GM21619 (cell line): ENCODE data around the gene DCHS1.

Source experiments
- ATAC-seq: cut with Tn5 transposase; IDR thresholded peaks from one replicate; pipeline ENCODE4 v1.9.1; 2021; ENCODE audit not compliant: unreplicated experiment

DCHS1 gene

DNA sequence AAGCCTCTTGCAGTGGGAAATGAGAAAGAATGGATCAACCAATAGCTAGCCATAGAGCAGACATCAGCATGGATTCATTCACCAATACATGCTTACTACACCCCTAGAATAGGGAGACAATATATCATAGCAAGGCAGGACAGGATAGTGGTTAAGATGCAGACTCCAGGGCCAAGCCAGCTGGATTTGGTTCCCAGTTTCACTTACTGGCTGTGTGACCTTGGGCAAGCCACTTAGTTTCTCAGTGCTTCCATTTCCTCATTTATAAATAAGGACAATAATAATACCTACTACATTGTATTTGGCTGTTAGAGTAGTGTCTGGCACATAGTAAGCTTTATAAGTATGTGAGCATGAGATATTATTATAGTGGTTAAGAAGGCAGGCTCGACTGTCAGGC lies 7.1 kb downstream of the DCHS1 start:
- ATAC-seq: no peak

DNA sequence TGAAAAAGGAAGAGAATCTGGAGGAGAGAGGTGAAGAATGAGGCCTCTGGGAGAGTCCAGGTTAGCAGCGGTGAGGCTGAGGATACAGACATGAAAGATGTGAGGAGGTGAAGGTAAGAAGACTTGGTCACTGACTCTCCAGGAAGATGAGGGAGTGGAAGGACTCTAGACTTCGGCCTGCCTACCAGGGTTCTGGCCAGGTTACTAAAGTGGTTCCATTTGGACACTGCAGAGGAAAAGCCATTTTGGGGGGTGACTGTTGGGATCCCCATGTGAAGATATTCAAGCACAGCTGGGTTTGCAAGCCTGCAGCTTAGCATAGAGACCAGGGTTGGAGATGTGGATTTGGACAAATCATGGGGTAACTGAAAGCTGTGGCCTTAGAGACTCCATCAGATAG lies 7.8 kb downstream of the DCHS1 start:
- ATAC-seq: no peak

DNA sequence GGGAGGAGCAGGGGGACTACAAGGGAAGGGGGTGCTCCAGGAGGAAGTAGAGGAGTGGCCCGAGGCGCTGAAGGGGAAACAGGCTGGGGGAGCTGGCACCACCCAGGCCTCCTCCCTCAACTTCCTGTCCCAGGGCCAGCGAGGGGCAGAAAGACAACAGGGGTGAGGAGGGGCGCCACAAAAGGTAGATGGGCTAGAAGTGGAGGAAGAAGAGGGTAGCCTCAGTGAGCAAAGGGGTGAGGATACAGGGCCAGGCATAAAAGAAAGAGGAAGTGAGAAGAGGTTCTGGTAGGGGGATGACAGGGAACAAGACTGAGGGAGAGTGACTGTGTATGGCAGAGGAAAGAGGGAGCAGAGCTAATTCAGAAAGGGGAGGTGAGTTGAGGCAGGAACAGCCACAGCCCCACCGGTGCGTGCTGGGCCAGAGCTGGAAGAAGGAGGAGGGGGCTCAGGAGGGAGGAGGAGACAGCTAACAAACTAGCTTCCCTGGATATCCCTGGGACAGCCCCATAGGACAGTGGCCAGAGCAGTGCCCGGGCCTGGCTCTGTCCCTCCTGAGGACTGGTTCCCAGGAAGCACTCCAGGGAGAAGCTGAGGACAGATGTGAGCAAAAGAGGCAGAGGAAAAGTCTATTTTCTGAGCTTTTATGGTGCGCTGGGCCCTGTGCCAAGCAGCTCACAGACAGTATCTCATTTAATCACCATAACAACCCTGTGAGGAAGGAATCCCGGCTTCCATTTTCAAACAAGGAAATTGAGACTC lies 8.5 kb downstream of the DCHS1 start:
- peak; percentile 91 for ATAC-seq

DNA sequence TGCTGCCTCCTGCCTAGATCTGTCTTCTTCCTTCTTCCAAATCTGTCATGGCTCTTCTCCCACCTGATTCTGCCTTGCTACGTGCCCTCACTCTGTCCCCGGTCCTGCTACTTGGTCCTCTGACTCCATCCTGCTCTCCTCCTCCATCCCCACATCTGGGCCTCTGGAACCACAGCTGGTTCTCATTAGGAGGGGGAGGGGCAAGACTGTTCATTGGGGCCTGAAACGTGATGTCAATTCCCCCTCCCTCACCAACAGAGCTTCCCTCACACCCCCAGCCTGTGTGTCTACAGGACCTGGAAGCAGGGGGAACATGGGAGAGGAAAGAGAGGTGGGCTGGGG lies 9.1 kb downstream of the DCHS1 start:
- ATAC-seq: no peak

DNA sequence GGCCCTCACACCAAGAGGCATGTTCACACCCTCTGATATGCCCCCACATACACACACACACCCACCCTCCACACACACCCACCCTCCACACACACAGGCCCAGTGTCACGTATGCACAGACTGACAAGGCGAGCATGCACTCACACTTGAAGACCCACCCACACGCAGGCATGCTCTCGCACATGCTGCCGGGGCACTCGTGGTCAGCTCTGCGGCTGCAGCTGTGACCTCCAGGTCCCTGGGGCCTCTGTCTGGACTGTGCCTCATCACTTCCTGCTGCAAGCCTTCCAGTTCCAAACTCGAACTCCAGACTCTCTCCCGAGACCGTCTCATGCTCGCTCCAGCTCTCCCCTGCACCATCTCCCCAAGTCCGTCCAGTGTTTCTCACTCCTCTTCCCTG lies 9.5 kb downstream of the DCHS1 start:
- no peak for ATAC-seq

DNA sequence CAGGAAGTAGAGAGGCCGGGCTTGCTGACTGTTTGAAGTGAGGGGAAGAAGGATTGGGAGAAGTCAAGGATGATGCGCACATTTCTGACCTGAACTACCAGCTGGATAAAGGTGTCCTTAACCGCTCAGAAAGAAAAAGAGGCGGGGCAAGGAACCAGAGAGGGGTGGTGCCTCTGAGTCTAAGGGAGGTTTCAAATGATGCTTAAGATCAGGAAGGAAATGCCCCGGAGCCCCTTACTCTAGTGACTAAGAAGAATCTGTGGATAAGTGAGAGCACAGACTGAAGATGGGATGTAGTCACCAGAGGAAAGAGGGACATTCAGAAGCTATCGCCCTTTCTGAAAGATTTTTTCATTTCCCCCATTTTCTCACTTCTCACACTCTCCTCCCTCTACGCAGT lies 12.7 kb downstream of the DCHS1 start:
- ATAC-seq: no peak

DNA sequence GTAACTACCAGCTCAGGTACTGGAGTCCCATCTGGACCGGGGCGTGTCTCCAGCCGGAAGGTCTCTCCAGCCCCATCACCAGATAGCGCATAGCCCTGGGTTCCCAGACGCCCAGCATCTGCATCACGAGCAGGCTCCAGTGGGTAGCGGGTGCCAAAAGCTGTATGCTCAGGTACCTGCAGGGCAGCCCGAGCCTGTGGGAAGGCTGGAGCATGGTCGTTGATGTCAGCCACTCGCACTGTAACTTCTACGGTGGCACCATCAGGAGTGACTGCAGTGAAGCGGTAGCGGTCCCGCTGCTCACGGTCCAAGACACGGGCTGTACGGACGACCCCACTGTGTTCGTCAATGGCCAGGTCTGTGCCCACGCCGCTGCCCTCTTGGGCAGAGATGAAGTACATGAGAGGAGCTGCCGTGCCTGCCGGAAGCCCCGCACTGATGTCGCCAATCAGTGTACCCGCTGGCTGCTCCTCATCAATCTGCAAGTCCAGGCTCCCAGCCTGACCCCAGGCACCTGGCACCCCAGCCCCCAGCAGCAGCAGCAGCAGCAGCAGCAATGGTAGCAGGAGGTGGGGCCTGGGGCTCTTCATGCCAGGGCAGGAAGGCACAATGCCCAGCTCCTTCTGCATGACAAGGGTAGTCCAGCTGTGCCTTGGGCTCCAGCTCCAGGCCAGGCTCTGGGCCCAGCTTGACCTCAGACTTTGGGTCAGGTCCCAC lies 14.5 kb downstream of the DCHS1 start:
- ATAC-seq: no peak

DNA sequence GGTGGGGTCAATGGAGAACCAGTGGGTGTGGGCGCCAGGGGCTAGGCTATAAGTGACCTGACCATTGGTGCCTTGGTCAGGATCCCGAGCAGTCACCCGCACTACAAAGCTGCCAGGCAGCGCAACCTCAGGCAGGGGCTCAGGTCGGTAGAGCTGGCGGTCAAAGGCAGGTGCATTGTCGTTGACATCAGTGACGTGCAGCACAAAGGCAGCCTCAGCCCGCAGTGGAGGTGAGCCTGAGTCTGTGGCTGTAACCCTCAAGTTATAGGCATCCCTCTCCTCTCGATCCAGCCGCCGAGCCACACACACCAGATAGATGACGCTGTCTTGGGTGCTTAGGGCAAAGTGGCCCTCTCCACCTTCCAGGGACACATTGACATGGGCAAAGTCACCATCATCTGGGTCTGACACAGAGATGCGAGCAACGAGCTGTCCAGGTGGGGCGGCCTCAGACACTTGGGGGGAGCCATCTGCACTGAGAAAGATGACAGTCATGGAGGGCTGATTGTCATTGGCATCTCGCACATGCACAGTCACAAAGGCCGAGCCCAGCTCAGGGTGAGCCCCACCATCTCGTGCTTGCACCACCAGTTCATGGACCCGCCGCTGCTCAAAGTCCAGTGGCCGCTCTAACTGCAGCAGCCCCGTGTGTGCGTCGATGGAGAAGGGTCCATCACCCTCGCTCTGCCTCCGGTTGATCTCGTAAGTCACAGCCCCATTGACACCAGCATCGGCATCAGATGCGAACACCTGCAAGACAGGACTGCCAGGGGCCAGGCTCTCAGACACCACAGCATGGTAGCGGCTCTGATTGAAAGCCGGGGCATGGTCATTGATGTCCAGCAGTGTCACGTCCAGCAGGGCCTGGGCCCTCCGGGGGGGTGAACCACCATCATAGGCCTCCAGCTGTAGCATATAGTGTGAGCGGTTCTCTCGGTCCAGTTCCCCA lies 15.3 kb downstream of the DCHS1 start:
- ATAC-seq: no peak

DNA sequence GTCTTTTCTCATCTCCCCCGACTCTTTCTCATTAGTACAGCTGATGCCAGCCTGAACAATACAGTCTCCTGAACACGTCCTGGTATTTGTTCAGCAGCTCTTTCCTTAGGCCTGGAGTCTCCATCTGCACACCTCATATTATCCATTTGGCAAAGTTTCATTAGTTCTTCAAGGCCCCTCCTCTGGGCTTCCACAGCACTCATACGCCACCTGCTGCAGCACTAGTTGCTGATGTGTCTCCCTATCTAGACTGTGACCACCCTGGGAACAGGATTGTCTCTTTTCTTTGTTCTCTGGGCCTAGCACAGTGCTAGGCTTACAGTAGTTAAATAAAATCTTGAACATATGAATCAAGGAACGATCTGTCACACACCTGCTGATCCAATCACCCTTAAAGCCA lies 17.2 kb downstream of the DCHS1 start:
- no peak for ATAC-seq

DNA sequence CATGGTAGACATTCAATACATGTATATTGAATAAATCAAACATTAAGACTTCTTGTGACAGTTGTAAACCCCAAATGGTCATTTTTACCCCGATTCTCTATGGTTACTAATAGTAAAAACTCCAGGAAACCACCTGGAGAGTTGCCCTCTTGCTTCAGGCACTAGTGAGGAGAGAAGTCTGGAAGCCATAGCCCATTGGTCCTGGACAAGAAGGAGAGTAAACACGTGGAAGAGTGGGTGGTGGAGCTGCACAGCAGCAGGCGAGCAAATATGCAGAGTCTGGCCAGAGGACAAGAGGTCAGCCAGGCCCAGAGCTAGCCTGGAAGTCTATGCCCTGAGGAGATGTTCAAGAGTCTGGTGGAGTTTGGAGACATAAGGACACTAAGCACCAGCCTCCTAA lies 17.7 kb downstream of the DCHS1 start:
- ATAC-seq: no peak

DNA sequence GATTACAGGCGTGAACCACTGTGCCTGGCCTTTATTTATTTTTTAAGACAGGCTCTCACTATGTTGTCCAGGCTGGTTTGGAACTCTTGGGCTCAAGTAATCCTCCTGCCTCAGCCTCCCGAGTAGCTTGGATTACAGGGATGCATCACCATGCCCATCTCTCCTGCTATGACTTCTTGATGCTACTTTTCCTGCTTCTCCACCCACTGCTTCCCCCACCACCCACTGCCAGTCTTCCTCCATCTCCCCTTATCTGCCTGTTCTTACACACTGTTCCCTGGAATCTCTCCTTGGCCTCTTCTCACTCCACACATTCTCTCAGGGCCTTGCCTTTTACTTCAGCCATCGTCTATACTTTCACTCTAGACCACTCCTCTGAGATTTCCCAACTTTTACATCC lies 19.1 kb downstream of the DCHS1 start:
- ATAC-seq: no peak

DNA sequence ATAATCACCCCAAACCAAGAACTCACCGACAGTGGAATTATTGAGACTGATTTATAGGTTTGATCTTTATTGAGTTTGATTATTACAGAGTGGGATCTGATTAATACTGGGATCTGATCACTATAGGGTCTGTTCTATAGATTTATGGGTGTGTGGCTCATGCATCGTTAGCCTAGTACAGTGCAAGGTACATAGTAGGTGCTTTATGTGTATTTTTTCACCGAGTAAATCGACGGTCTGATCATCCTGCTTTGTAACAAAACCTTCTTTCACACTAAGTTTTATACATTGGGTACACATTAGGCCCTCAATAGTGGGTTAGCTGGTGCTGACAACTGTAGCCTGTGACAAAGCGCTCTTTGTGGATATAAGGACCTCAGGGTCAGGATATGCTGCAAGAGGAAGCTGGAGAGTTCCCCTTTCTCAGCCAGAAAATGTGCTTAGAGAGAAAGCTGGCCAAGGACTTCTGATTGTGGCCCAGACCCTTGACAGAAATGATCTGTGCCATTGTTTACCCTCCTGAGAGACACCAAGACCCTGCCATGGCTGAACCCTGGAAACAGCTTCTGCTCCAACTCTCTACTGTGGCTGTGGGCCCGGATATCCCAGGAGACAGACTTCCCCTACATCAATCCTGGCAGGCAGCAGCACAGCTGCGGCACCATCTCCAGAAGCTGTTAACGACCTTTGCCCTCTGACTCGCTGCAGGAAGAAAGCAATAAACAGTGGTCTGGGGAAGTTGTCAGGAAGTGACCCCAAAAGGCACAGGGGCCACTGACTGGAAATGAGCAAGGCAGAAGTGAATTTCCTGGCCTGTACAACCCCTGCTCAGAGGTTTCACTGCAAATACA lies 20.3 kb downstream of the DCHS1 start:
- ATAC-seq: no peak

DNA sequence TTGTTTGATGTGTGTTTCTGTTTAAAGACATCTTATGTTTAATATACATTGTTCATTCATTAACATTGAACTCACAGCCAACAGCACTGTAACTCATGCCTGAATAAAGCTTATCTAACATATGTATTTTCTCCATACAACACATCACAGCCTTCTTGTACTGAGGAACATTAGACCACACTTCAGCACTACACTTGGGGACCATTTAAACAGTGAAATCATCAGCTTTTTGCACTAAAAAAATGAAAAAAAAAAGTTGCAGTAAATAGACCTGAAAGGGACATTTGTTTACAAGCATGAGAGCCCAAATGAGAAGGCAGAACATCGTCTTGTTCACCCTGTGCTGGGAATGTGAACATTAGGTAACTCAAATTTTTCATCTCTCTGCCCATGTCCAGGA lies 21.1 kb downstream of the DCHS1 start:
- no peak for ATAC-seq

DNA sequence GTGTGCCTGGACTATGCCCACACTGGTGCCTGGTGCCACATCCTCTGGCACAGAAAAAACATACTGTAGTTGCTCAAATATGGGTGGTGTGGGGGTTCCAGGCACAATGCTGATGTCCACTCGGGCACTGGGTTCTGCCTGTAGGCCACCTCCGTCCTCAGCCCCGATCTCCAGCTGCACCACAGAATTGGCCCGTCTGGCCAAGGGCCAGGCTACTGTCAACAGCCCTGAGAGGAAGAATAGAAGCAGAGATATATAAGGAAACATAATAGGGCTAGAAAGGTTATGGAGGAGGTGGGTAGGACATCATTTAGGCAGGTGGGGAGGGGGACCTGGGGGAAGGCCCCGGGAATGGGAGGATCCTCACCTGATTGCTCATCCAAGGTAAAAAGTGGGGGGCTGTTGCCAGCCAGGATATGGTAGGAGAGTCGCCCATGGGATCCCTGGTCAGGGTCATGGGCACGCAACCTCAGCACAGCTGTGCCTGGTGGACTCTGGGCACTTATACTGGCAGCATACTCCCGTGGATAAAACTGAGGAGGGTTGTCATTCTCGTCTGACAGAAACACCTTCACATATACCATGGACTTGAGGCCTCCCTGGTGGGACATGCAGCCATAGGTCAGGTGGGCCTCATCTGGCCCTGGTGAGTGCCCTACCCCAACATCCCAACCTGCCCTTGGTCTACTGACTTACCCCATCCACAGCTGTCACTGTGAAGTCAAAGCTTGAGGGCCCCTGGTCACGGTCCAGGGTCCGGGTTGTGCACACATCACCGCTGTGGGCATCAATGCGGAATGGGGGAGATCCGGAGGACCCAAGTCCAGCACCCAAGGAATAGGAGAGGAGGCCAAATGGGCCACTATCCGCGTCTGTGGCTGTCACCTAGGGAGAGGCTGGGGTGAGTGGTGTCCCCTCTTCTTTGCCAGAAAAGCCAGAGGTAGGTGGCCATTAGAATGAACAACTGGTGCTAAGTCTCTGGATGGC lies 21.9 kb downstream of the DCHS1 start:
- no peak for ATAC-seq

DNA sequence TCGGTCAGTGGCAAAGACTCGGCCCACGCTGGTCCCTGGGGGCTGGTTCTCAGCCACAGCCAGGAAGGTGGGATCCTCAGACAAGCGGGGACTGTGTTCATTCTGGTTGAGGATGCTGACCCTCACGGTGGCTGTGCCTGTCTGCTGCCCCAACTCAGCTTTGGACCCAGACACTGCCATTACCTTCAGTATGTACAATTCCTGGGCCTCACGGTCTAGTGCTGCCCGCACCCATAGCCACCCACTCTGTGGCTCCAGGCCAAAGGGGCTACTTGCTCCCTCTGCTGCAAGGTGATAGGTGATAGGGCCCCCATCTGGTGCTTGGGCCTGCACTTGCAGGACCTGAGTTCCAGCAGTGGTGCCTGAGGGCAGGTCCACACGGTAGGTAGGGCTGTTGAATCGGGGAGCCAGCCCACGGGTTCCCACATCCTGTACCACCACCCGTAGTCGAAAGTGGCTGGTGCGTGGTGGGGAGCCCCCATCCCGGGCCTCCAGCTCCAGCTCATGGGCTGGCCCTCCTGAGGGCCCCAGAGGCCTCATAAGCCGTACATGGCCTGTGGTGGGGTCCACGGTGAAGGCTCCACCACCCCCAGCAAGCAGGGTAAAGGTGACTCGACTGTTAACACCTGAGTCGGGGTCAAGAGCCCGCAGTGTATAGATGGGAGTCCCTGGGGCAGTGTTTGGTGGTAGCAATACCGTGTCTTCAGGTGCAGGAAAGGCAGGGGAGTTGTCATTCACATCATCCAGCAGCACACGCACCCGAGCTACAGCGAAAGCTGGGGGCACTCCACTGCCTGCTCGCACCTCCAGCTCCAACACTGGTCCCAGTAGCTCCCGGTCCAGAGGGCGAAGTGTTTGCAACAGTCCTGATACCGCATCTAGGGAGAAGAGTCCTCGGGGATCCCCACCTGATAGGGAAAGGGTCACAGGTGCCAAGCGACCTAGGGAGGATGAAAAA lies 23.2 kb downstream of the DCHS1 start:
- no peak for ATAC-seq

DNA sequence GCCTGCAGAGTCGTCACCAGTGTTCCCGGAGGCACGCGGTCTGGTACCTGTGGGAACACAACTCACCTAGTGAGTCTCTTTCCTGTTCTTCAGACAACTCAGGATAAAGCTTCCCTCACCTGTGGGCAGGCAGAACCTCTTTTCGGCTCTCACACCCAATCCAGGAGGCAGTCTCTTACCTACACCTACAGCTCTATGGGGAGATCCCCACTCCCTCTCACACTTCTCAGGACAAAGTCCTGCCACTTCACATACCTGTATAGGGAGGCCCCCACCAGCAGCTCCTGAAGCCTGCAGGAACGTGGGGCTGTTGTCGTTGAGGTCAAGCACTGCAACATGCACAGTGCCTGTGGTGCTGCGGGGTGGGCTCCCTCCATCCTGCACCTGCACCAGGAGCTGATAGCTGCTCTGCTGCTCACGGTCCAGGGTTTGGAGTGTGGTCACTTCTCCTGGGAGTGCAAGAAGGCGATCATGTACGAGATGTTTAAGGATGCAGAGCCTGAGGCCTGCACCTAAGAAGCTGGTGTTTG lies 24.2 kb downstream of the DCHS1 start:
- ATAC-seq: no peak

DNA sequence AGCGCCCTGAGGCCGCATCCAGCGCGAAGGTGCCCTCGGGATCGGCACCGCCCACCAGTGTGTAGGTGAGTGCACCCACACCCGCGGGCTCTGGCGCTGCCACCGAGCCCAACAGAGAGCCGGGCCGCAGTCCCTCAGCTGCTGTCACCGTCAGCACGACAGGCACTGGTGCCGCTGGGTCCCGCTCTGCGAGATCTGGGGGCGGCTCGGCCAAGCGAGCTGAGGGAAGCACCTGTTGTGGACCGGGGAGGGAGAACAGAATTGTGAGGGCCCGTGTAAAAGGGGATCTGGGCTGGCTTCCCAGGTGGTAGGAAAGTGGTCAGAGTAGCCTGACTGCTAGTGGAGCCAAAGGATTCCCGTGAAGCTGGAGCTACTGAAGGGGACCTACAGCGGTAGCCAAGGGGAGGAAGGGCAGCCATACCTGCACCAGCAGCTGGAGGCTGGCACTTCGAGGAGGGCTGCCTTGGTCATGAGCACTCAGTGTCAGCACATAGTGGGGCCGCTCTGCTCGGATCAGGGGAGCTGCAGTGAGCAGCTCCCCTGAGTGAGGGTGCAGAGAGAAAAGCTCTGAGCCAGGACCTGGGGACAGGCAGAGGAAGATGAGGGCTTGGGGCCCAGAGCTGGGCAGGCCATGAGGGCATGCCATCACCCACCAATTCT lies 24.8 kb downstream of the DCHS1 start:
- ATAC-seq: no peak
